ENCODE measurements around the gene NSA2.

DNA sequence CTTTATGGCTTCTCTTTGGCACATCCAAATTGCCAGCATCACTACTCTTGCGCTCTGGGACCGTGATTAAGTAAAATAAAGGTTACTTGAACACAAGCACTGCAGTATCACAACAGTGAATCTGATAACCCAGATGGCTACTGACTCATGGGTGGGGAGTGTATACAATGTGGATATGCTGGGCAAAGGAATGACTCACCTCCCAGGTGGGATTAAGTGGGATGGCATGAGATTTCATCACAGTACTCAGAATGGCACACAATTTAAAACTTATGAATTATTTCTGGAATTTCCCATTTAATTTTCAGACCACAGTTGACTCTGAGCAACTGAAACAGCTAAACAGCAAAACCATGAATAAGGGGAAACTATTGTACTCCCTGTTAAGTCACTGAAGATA, 4.5 kb upstream of the NSA2 start:
- TF ChIP-seq GATA2 (IDR thresholded peaks at IDR 0.05; ENCODE audit: low read depth, low read length), result no peak
- TF ChIP-seq GATA3 (IDR thresholded peaks at IDR 0.05; ENCODE audit: low read depth, low read length), result no peak
